DMS79 treated with DMSO at 0.1 percent for 48 hours (cell line): ENCODE results near the gene B3GAT3.
"Not testable (repeated sequence)": the region's sequence is repeated elsewhere in the genome, so short reads cannot be mapped to it uniquely, and the experiment has no call there.

Experiments used
- DNase-seq: peaks from one replicate; lab custom pipeline; 2025; lab: John Stamatoyannopoulos, UW

B3GAT3 gene

GRCh38 chr11:62577046-62577714 is 44.6 kb downstream of the B3GAT3 start:
- no peak for DNase-seq

- no peak for DNase-seq
These were observed 45.9 kb downstream of the B3GAT3 start for GRCh38 chr11:62575837-62576236.

- DNase-seq: peak; percentile 58
These were observed 46.6 kb downstream of the B3GAT3 start for GRCh38 chr11:62575156-62575555.

GRCh38 chr11:62574363-62575071 is 47.3 kb downstream of the B3GAT3 start:
- peak; percentile 40 for DNase-seq

GRCh38 chr11:62573592-62574362 is 48.0 kb downstream of the B3GAT3 start, which contains the start of gene EEF1G:
Gene EEF1G (minus strand): TSS chr11:62573891. CDS start chr11:62573842, 49 bp downstream.
- DNase-seq: peak; percentile 99

GRCh38 chr11:62573006-62573591 is 48.7 kb downstream of the B3GAT3 start:
- peak; percentile 38 for DNase-seq

- no peak for DNase-seq
These were observed 49.4 kb downstream of the B3GAT3 start for GRCh38 chr11:62572431-62572830.

- not testable (repeated sequence) for DNase-seq
These were observed 50.3 kb downstream of the B3GAT3 start for GRCh38 chr11:62571493-62571892.

- DNase-seq: not testable (repeated sequence)
These were observed 50.9 kb downstream of the B3GAT3 start for GRCh38 chr11:62570903-62571302.

- no peak for DNase-seq
These were observed 52.2 kb downstream of the B3GAT3 start for GRCh38 chr11:62569611-62570010.

- no peak for DNase-seq
These were observed 54.7 kb downstream of the B3GAT3 start for GRCh38 chr11:62567018-62567633.

- no peak for DNase-seq
These were observed 55.5 kb downstream of the B3GAT3 start for GRCh38 chr11:62566247-62566646.
